HepG2 (cell line): Measurements from ENCODE around the gene ATP5MG. TPM values are rescaled to one million over a fixed set of nuclear protein-coding genes. Genes with fewer than 3 reads are reported as not detected.

Experiments used
- ARID2 ChIP-seq: sonication (generic); formaldehyde crosslinking; IDR thresholded peaks from 2 replicates; pipeline ENCODE4 v1.8.1; 2022; ENCODE audit warnings: mild to moderate bottlenecking, missing genetic modification reagents, borderline replicate concordance
- ARNTL ChIP-seq: sonication (generic); formaldehyde crosslinking; IDR thresholded peaks from 2 replicates; pipeline ENCODE4 v1.4.0; 2020; ENCODE audit warnings: mild to moderate bottlenecking, missing genetic modification reagents
- CREB1 ChIP-seq, 2 experiments: fragments of 450-650 bp in 1 of 2; IDR thresholded peaks; 2 replicates each; pipeline ENCODE4 v1.6.1; 2016 to 2017; ENCODE audit warnings: control low read depth in 1 of 2, mild to moderate bottlenecking in 1 of 2, missing compliant biosample characterization in 1 of 2, missing genetic modification characterization in 1 of 2
- IRF2 ChIP-seq: IDR thresholded peaks from 2 replicates; pipeline ENCODE4 v1.6.1; 2018; ENCODE audit warnings: missing genetic modification reagents, missing compliant biosample characterization
- KAT8 ChIP-seq: IDR thresholded peaks from 2 replicates; pipeline ENCODE4 v1.6.1; 2016; ENCODE audit warnings: missing genetic modification reagents, missing compliant biosample characterization
- KLF12 ChIP-seq: sonication (generic); formaldehyde crosslinking; IDR thresholded peaks from 2 replicates; pipeline ENCODE4 v1.4.0; 2020; ENCODE audit warnings: missing genetic modification reagents, borderline replicate concordance
- KLF16 ChIP-seq, 2 experiments: sonication (generic) in 1 of 2; formaldehyde crosslinking in 1 of 2; IDR thresholded peaks; 2 replicates each; pipeline versions ENCODE4 v1.6.1 to v1.8.0; 2016 to 2023; ENCODE audit warnings: missing genetic modification reagents in 2 of 2, missing compliant biosample characterization in 1 of 2
- MAF1 ChIP-seq: sonication (generic); formaldehyde crosslinking; IDR thresholded peaks from 2 replicates; pipeline ENCODE4 v1.5.0; 2020; ENCODE audit warnings: missing genetic modification reagents, borderline replicate concordance
- MBD4 ChIP-seq: IDR thresholded peaks from 2 replicates; pipeline ENCODE4 v1.6.1; 2012; ENCODE audit warnings: low read length, inconsistent platforms, borderline replicate concordance
- MED8 ChIP-seq: sonication (generic); formaldehyde crosslinking; IDR thresholded peaks from 2 replicates; pipeline ENCODE4 v1.8.1; 2023; ENCODE audit warnings: mild to moderate bottlenecking, missing genetic modification reagents; ENCODE audit not compliant: insufficient replicate concordance
- MIER3 ChIP-seq: IDR thresholded peaks from 2 replicates; pipeline ENCODE4 v1.6.1; 2016; ENCODE audit warnings: missing compliant biosample characterization, borderline replicate concordance
- PAX8 ChIP-seq: sonication (generic); formaldehyde crosslinking; IDR thresholded peaks from 2 replicates; pipeline ENCODE4 v1.8.0; 2022; ENCODE audit warnings: mild to moderate bottlenecking, missing genetic modification reagents, borderline replicate concordance
- PHF21A ChIP-seq: sonication (generic); formaldehyde crosslinking; IDR thresholded peaks from 2 replicates; pipeline ENCODE4 v1.5.0; 2020; ENCODE audit warnings: mild to moderate bottlenecking, missing genetic modification reagents
- SIX4 ChIP-seq: sonication (generic); formaldehyde crosslinking; IDR thresholded peaks from 2 replicates; pipeline ENCODE4 v1.4.0; 2020; ENCODE audit warnings: missing genetic modification reagents
- SMC3 ChIP-seq: IDR thresholded peaks from 2 replicates; pipeline ENCODE4 v1.6.1; 2011; ENCODE audit warnings: low read length, improper control_type of control experiment
- TOE1 ChIP-seq: sonication (generic); formaldehyde crosslinking; IDR thresholded peaks from 2 replicates; pipeline ENCODE4 v1.4.0; 2020; ENCODE audit warnings: mild to moderate bottlenecking, missing genetic modification reagents
- ZBTB49 ChIP-seq: sonication (generic); formaldehyde crosslinking; IDR thresholded peaks from 2 replicates; pipeline ENCODE4 v1.4.0; 2020; ENCODE audit warnings: missing genetic modification reagents, borderline replicate concordance
- ZC3H13 ChIP-seq: sonication (generic); formaldehyde crosslinking; IDR thresholded peaks from 2 replicates; pipeline ENCODE4 v1.8.1; 2023; ENCODE audit warnings: mild to moderate bottlenecking, missing genetic modification reagents, moderate library complexity
- ZFP36L1 ChIP-seq: sonication (generic); formaldehyde crosslinking; IDR thresholded peaks from 2 replicates; pipeline ENCODE4 v1.8.0; 2022; ENCODE audit warnings: mild to moderate bottlenecking, missing genetic modification reagents, moderate library complexity
- ZKSCAN5 ChIP-seq: sonication (generic); formaldehyde crosslinking; IDR thresholded peaks from 2 replicates; pipeline ENCODE4 v1.5.1; 2020; ENCODE audit warnings: mild to moderate bottlenecking, missing genetic modification reagents
- ZMAT3 ChIP-seq: sonication (generic); formaldehyde crosslinking; conservative IDR thresholded peaks from 2 replicates; pipeline ENCODE4 v1.7.0; 2021; ENCODE audit warnings: missing genetic modification reagents
- ZNF232 ChIP-seq: sonication (generic); formaldehyde crosslinking; IDR thresholded peaks from 2 replicates; pipeline ENCODE4 v1.4.0; 2020; ENCODE audit warnings: missing genetic modification reagents, borderline replicate concordance
- ZNF570 ChIP-seq: sonication (generic); formaldehyde crosslinking; IDR thresholded peaks from 2 replicates; pipeline ENCODE4 v1.4.0; 2020; ENCODE audit warnings: mild to moderate bottlenecking, missing genetic modification reagents, borderline replicate concordance
- ZXDC ChIP-seq: sonication (generic); formaldehyde crosslinking; IDR thresholded peaks from 2 replicates; pipeline ENCODE4 v1.5.0; 2020; ENCODE audit warnings: mild to moderate bottlenecking, missing genetic modification reagents
- polyA plus RNA-seq, 8 experiments: library from polyadenylated mRNA; depleted of rRNA in 3 of 8; stranded (reverse) in 7 of 8; unstranded in 1 of 8; fragments of >200 nt; fragmentation: Illumina TruSeq in 4 of 8; extraction: Trizol in 4 of 8; gene quantifications; 2 replicates each; pipeline versions ENCODE4 v1.2.1 to v1.2.3, GENCODE V29; 2011 to 2016; ENCODE audit warnings: low read depth in 4 of 8, missing spikeins in 1 of 8, mixed read lengths in 1 of 8; ENCODE audit not compliant: insufficient read depth in 1 of 8
- total RNA-seq, 5 experiments: library from RNA; depleted of rRNA; stranded (reverse); fragments of >200 nt; fragmentation: Illumina TruSeq; extraction: Trizol; gene quantifications; 2 replicates each; pipeline ENCODE4 v1.2.3, GENCODE V29; 2016; ENCODE audit warnings: low read depth in 1 of 5
- TF ChIP-seq, protein P1 (sequence below): sonication (generic); formaldehyde crosslinking; IDR thresholded peaks from 2 replicates; pipeline ENCODE4 v1.4.0; 2020; ENCODE audit warnings: mild to moderate bottlenecking, missing genetic modification reagents

ATP5MG gene
- total and polyA plus RNA-seq, 2 of the 13 experiments (the other 11 are each of a cell fraction or from before 2014, with no cell fraction given) = 260 to 320 TPM

- TF ChIP-seq ZMAT3 (CRISPR knock-in tag) (no peak), PHF21A (CRISPR knock-in tag) (peak; percentile 42; the same call in 1 of the 2 replicates), ZNF232 (CRISPR knock-in tag) (no peak), ARNTL (0 out of 2 replicates have a peak, but pooled peaks have one; percentile 39), KAT8 (CRISPR knock-in tag) (peak; percentile 87), MBD4 (no peak), KLF12 (no peak), MED8 (no peak), SMC3 (no peak), MIER3 (no peak), ZC3H13 (no peak), ZKSCAN5 (no peak), IRF2 (CRISPR knock-in tag) (no peak; the same call in 1 of the 2 replicates), SIX4 (CRISPR knock-in tag) (no peak), ZFP36L1 (CRISPR knock-in tag) (no peak), ZNF570 (CRISPR knock-in tag) (no peak), PAX8 (CRISPR knock-in tag) (no peak), CREB1 (IDR thresholded peaks at IDR 0.05) (0 out of 2 replicates have a peak, but pooled peaks have one; percentile 1), CREB1 (CRISPR knock-in tag; IDR thresholded peaks at IDR 0.05) (peak; percentile 50; the same call in 1 of the 2 replicates), ARID2 (no peak), KLF16 (CRISPR knock-in tag; IDR thresholded peaks at IDR 0.05) (no peak; a peak in 1 of 4 replicates), ZXDC (CRISPR knock-in tag) (no peak), MAF1 (CRISPR knock-in tag) (no peak), ZBTB49 (CRISPR knock-in tag) (no peak), TOE1 (CRISPR knock-in tag) (no peak)
- TF ChIP-seq, protein P1, sequence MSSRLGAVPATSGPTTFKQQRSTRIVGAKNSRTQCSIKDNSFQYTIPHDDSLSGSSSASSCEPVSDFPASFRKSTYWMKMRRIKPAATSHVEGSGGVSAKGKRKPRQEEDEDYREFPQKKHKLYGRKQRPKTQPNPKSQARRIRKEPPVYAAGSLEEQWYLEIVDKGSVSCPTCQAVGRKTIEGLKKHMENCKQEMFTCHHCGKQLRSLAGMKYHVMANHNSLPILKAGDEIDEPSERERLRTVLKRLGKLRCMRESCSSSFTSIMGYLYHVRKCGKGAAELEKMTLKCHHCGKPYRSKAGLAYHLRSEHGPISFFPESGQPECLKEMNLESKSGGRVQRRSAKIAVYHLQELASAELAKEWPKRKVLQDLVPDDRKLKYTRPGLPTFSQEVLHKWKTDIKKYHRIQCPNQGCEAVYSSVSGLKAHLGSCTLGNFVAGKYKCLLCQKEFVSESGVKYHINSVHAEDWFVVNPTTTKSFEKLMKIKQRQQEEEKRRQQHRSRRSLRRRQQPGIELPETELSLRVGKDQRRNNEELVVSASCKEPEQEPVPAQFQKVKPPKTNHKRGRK (CRISPR knock-in tag) = no peak
These were observed at the start of gene ATP5MG (continued) for GRCh38 chr11:118401151-118401879.
